ENCODE measurements around the gene TULP1.

Gene TULP1

GRCh38 chr6:35491558-35492257 is 21.0 kb downstream of the TULP1 start:
- H3K27me3 ChIP-seq = peaks cover 68% of the 10 kb centered on the region
- no peak overlapping the region for H3K4me3 ChIP-seq (ENCODE audit: low read depth in 1 of 2, low read length in 1 of 2)
- no peak for TF ChIP-seq CTCF (IDR thresholded peaks at IDR 0.05)
- no peaks in the 10 kb centered on the region for H3K36me3 ChIP-seq
- H3K9me3 ChIP-seq = no peaks in the 10 kb centered on the region
- no peak overlapping the region for H3K27ac ChIP-seq
- peaks cover 51% of the 10 kb centered on the region in 2 experiments for H3K4me1 ChIP-seq (ENCODE audit: control insufficient read depth in 1 of 2, insufficient read depth in 1 of 2, low read depth in 1 of 2, low read length in 1 of 2)

- H3K9me3 ChIP-seq = no peaks in the 10 kb centered on the region
- no peaks in the 10 kb centered on the region for H3K36me3 ChIP-seq
- no peak for TF ChIP-seq CTCF (IDR thresholded peaks at IDR 0.05)
- peaks cover 61% of the 10 kb centered on the region for H3K27me3 ChIP-seq
- H3K27ac ChIP-seq = no peak overlapping the region
- peaks cover 46 to 51% of the 10 kb centered on the region in 2 experiments for H3K4me1 ChIP-seq (ENCODE audit: control insufficient read depth in 1 of 2, insufficient read depth in 1 of 2, low read depth in 1 of 2, low read length in 1 of 2)
- H3K4me3 ChIP-seq (ENCODE audit: low read depth in 1 of 2, low read length in 1 of 2) = no peak overlapping the region
Observed at GRCh38 chr6:35490821-35491557, 21.7 kb downstream of the TULP1 start.

GRCh38 chr6:35489995-35490791 is 22.5 kb downstream of the TULP1 start:
- H3K27ac ChIP-seq = no peak overlapping the region
- H3K4me1 ChIP-seq (ENCODE audit: control insufficient read depth in 1 of 2, insufficient read depth in 1 of 2, low read depth in 1 of 2, low read length in 1 of 2) = peaks cover 46 to 51% of the 10 kb centered on the region in 2 experiments
- H3K36me3 ChIP-seq = no peaks in the 10 kb centered on the region
- peaks cover 53% of the 10 kb centered on the region for H3K27me3 ChIP-seq
- H3K4me3 ChIP-seq (ENCODE audit: low read depth in 1 of 2, low read length in 1 of 2) = no peak overlapping the region
- no peak for TF ChIP-seq CTCF (IDR thresholded peaks at IDR 0.05)
- no peaks in the 10 kb centered on the region for H3K9me3 ChIP-seq

GRCh38 chr6:35489066-35489465 is 23.6 kb downstream of the TULP1 start:
- TF ChIP-seq CTCF (IDR thresholded peaks at IDR 0.05) = no peak
- H3K27ac ChIP-seq = no peak overlapping the region

GRCh38 chr6:35488517-35488862 is 24.2 kb downstream of the TULP1 start:
- Histone ChIP-seq H3K27me3 (peaks cover 36% of the 10 kb centered on the region), H3K27ac (peak overlapping the region; percentile 57), H3K4me1 (ENCODE audit: control insufficient read depth in 1 of 2, insufficient read depth in 1 of 2, low read depth in 1 of 2, low read length in 1 of 2) (peaks cover 51 to 53% of the 10 kb centered on the region in 2 experiments), H3K36me3 (no peaks in the 10 kb centered on the region), H3K9me3 (no peaks in the 10 kb centered on the region), H3K4me3 (ENCODE audit: low read depth in 1 of 2, low read length in 1 of 2) (no peak overlapping the region)
- TF ChIP-seq CTCF (IDR thresholded peaks at IDR 0.05) = no peak

More at GRCh38 chr6:35489066-35489465, 23.6 kb downstream of the TULP1 start:
- Histone ChIP-seq H3K9me3 (no peaks in the 10 kb centered on the region), H3K36me3 (no peaks in the 10 kb centered on the region), H3K4me1 (ENCODE audit: control insufficient read depth in 1 of 2, insufficient read depth in 1 of 2, low read depth in 1 of 2, low read length in 1 of 2) (peaks cover 50 to 51% of the 10 kb centered on the region in 2 experiments), H3K27me3 (peaks cover 42% of the 10 kb centered on the region), H3K4me3 (ENCODE audit: low read depth in 1 of 2, low read length in 1 of 2) (no peak overlapping the region)

Measured in neutrophil (primary cell).